DMS153 (cell line): ENCODE measurements around the gene PPP6R1.
"Not testable (repeated sequence)": the region's sequence is repeated elsewhere in the genome, so short reads cannot be mapped to it uniquely, and the experiment has no call there.

Experiments
- DNase-seq: peaks from one replicate; lab custom pipeline; 2025; lab: John Stamatoyannopoulos, UW

PPP6R1 gene

DNA sequence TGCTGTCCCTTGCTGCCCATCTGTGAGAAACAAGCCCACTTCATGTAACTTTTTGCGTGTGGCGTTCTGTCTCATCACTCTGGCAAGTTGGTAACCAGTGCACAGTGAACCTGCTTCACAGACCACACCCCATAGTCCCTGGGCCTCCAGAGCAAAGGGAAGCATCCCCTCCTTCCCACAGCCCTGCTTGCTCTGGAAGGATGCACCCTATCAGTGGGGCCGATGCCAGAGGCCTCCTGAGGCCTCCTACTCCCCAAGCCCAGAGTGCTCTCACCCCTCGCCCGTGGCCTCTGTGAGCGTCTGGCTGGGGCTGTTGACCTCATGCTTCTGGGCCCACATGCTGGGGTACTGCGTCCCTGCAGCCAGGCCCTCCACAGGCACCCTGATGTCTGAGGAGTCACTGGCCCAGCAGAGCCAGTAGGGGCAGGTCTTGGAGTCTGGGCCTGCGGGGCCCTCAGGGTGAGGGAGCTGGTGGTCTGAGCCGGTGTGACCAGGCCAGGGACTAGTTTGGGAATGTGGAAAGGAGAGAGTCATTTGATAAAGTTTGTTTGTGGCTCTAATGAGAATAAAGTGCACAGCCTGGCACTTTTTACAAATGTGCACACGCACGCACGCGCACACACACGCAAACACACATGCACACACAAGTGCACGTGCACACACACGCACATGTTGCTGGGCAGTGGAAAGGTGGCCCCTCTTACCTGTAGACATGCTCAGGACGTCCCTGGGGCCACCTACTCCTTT is 35.4 kb downstream of the PPP6R1 start:
- DNase-seq, result no peak

DNA sequence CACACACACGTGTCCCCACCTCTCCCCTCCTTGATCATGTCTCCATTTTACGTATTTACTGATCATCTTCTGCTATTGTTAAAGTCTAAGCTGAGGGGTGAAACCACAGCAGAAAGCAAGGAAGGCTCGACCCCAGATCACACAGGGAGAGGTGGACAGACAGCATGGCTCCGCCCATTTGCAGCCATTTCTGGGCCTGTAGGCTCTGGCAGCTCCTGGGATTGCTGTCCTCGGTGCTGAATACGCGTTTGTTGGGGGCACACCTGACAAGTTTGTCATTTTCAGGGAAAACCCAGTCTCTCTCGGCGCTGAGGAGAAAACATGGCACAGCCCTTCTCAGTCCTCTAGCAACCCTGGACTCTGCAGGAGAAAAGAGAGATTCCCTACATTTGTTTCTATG is 38.3 kb downstream of the PPP6R1 start:
- DNase-seq, result no peak

DNA sequence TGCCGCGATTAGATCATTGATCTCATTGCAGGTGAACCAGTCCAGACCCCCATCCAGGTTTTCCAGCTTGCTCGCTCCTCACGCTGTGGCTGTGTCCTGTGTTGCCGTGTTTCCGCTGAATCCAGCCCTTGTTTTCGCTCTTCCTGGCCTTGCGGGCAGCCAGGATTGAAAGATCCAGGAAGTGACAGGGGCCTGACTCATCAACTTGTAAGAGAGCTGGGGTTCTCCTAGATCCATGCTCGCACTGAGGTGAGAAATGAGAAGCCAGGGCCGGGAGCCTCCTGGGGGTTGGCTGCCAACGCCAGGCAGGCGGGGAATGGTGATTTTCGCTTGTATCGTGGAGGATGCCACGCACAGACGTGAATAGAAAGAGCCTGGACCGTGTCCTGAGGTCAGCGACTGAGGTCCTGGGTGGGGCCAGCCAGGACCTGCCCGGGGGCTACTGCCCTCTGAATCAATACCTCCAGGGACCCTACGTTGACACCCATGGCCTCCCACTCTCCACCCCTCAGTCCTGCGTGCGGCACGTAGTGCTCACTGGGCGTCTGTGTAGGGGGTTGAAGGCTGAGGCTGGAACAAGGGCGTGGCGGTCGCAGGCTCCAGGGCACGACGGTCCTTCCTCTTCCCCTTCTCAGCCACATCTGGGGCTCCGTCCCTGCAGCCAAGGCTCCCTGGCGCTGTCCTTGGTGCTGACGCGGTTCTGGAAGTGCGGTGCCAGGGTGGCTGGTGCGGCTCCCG is 42.2 kb downstream of the PPP6R1 start:
- DNase-seq, result peak; percentile 98

DNA sequence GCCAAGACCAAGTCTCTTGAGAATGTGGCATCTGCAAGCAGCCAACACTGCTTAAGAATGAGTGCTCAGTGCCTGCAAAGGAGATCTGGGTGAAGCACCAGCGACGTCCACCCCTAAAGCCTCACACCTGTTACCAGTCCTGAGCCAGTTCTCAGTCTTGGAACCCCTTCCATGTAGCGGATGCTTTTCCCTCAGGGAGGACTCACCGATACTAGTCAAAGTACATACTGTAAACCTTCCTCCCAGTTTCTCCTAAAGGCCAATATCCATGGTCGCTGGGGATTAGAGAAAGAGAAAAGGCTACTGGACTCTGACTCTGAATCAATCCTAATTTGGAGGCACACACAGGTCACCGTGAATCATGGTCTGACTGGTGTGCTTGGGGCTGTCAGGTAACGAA is 45.3 kb downstream of the PPP6R1 start:
- DNase-seq, result no peak

DNA sequence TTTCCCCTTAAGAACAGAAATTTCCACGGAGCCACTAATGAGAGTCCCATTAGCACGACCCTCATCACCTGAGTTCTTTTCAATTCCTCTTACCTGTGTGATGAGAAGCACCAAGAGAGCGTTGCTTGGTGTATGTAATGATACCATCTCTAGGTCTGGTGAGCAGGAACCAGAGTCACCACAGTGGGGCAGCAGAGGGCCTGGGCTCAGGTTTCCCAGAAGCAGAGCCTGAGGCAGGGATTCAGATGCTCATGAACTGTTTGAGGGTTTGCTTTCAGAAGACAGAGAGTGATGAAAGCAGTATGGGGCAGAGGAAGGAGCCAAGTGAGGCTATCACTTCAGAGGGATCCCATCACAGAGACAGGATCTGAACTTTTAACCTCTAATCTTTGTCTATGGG is 46.4 kb downstream of the PPP6R1 start:
- peak; percentile 91 for DNase-seq

DNA sequence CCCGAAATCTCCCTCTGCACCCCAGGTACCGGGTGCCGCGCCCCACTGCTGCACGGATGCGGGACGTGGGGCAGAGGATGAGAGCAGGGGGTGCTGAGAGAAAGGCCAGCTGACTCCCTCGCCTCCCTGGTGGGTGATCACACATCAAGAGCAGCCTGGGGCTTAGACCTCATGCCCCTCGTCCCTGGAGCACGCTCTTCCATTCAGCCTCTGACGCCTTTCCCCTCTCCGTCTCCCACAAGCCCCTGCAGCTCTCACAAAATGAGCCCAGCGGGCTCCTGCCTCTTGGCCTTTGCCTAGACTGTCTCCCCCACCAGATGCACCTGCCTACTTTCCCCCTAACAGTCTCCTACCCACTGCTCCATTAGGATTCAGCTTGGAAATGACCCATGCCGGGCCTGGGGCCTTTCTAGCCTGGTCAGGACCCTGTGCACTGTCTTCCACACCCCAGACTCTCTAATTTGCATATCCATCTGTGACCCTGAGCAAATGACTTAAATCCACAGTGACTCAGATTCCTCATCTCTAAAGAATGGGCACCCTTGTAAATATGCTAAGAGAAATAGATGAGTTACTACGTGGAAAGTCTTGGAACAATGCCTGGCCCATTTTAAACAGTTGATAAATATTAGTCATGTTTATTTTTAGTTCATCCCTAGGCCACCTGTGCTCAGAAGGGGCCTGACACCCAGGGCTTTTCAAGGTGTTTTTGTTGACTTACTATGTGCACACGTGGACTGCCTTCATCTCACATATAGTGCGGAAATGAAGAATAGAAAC is 48.9 kb downstream of the PPP6R1 start:
- peak; percentile 93 for DNase-seq

DNA sequence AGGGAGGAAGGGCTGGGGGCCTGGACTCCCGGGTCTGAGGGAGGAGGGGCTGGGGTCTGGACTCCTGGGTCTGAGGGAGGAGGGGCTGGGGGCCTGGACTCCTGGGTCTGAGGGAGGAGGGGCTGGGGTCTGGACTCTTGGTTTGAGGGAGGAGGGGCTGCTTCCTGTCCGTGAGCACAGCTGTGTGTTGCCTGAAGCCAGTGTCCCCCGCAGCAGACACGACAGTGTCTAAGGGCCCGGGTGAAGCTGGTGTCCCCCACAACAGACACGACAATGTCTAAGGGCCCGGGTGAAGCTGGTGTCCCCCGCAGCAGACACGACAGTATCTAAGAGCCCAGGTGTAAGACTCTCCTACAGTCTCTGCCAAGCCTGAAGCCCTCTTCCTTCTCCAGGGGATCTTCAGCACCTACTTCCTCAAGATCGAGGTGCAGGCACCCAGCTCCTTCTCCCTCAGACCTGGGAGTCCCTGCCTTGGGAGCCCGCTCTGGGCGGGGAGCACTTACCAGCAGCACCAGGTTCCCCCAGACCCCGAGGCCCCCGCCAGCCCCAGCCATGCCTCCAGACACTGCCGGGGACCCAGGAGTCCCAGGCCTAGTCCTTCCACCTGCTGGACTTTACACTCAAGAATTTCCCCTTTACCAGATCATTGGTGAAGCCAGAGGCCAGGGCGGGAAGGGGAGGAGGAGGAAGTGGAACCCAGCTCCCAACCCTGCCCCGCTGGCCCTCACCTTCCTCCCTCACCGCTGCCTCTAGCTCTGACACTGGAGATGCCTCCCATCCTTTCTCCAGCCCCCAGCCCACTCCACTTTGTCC is 49.7 kb downstream of the PPP6R1 start, which contains the start of gene PTPRH:
Gene PTPRH, minus strand, starts transcription at position 622 of the 813 bp plus-strand sequence. Its CDS starts 68 bp downstream, at position 554.
- peak; percentile 32 for DNase-seq

DNA sequence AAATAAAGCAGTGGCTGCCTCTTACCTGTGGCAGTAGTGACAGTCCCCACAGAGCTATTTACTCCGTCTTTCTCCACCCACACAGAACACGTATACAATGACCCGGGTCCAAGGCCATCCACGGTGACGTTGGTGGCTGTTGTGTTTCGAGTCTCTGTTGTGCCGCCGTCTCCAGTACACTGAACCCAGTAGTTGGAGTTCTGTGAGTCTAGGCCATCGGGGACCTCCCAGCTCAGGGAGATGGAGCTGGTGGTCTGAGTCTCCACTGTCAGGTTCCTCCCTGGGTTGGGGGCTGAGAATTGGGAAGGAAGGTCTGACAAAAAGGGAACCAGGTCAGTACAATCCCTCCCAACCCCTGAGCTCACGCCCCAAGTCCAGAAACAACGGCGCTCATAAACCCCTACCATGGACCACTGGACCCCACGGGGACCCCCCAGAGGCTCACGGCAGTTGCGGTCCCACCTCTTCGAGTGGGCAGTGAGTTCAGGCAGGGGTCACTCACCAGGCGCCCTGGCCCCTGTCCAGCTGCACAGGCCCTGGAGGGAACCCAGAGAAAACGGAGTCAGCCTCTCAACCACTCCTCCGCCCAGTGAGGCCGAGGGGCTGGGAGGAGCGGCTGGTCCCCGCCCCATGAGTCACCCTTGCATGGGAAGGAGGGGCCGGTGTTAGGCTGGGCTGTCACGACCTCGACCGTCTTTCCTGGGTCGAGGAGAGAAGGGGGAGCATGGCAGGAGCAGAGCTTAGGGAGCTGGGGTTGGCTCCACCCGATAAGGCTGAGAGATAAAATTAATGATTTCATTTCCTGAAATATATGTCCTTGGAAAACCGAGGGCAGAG is 51.9 kb downstream of the PPP6R1 start:
- peak; percentile 76 for DNase-seq

DNA sequence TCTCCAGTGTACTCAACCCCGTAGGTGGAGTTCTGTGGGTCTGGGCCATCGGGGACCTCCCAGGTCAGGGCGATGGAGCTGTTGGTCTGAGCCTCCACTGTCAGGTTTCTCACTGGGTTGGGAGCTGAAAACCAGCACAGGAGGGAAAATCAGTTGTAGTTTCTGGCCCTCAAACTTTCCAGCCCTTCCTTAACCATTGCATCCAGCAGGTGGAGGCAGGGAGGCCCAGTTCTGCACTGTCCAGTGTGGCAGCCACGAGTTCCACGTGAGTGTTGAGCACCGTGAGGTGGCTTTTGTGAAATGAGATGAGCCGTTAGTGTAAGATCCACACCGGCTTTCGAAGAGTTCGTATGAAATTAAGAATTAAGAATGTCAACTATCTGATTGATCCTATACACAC is 56.6 kb downstream of the PPP6R1 start:
- DNase-seq, result not testable (repeated sequence)

DNA sequence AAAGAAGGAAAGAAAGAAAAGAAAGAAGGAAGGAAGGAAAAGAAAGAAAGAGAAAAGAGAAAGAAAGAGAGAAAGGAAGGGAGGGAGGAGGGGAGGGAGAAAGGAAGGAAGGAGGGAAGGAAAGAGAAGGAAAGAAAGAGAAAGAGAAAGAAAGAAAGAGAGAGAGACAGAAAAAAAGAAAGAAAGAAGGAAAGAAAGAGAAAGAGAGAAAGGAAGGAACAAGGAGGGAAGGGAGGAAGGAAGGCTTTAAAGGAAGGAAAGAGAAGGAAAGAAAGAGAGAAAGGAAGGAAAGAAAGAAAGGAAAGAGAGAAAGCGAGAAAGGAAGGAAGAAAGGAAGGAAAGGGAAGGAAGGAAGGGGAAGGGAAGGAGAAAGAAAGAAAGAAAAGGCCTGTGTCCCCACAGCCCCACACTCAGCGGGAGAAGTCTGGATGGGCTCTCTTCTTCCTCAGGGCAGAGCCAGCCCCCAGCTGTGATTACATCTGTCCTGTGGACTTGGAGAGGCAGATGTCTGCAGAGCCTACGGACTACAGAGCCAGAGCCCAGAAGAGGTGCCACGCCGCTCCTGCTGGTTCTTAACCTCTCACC is 59.1 kb downstream of the PPP6R1 start:
- no peak for DNase-seq

DNA sequence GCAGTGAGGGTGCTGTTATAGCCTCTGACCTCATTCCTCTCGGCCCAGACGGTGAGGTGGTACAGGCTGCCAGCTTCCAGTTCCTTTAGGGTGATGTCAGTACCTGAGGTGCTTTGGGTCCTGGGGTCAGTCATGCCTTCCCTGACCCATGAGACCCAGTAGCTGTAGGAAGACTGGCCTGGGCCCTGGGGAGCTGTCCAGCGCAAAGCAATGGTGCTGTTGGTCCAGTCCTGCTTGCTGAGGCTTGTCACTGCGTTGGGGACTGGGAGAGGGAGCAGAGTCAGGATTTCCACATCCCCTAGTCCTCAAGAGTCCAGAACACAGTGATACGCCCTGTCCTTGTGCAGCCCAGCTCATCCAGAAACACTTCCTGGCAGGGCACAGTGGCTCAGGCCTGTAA is 60.2 kb downstream of the PPP6R1 start:
- DNase-seq, result no peak

DNA sequence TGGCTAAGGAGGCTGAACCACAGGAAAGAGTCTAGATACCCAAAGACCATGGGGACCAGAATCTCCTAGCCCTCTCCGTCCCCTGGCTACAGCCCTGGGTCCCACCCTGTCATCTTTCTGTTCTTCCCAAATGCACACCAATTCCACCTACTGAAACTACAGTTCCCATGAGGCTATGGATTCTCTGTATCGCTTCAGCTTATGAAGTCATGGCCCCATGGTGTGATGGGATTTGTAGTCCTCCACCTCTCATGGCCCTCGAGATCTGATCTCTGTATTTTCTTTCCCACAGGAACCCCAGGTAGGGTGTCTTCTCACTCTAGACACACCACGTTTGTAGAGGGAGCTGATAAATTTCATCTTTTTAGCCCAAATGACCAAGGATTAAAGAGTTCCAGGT is 61.3 kb downstream of the PPP6R1 start:
- no peak for DNase-seq

DNA sequence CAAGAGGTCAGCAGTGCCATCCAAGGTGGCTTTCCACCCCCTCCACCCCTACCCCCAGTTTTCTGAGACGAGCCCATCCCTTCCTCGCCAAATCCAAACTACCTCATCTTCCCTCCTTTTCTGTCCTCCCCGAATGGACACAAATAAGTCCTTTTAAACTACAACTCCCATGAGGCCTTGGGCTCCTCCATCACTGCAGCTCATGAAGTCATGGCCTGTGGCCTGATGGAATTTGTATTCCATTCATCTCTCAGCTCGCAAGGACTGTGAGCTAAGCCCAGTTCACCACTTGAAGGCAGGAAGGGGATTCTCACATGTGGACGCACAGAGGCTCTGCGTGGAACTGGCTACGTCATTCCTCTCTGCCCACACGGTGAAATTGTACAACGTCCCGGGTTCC is 62.0 kb downstream of the PPP6R1 start:
- no peak for DNase-seq

DNA sequence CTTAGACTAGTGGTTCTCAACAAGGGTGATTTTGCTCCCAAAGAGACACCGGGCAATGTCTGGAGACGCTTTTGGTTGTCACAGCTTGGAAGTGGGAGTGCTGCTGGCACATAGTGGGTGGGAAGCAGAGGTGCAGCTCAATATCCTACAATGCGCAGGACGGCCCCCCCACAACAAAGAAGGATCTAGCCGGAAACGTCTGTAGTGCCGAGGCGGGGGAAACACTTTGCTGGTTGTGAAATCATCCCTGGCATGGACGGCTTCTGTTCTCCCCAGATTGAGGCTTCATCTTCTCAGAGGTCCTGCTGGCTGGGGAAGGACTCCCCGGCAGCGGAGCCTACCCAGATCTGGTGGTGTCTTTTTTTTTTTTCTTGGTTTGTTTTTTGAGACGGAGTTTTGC is 65.3 kb downstream of the PPP6R1 start:
- DNase-seq, result no peak

DNA sequence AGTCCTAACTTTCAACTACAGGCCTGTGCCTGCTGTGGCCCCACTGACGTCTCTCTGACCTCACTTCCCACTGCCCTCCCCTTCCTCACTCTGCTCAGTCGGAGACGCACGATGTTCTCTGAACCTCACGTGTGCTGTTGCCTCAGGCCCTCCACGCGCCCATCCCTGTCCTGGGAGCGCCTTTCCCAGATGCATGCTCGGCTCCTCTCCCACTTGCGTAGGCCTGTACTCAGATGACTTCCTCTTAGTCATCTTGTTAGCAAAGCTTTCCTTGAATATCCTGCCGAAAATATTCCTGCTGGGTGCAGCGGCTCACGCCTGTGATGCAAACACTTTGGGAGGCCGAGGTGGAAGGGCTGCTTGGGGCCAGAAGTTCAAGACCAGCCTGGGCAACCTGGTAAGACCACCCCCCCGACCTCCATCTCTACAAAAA is 69.4 kb downstream of the PPP6R1 start:
- DNase-seq, result no peak

DNA sequence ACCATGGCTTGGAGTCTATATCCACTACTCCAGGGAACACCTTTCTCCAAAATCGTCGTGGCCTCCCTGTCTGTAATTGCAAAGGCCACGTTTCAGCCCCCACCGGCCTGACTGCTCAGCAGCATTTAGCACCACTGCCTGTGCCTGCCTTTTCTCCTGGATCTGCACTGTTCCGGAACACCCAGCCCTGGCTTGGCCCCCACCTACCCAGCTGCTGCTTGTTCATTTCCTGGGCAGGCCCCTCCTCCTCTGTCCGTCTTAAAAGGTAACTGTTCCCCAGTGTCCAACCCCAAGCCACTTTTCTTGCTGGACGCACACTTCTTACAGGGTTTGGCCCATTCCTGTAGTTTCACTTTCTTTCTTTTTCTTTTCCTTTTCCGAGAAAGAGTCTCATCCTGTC is 70.2 kb downstream of the PPP6R1 start:
- DNase-seq, result no peak

DNA sequence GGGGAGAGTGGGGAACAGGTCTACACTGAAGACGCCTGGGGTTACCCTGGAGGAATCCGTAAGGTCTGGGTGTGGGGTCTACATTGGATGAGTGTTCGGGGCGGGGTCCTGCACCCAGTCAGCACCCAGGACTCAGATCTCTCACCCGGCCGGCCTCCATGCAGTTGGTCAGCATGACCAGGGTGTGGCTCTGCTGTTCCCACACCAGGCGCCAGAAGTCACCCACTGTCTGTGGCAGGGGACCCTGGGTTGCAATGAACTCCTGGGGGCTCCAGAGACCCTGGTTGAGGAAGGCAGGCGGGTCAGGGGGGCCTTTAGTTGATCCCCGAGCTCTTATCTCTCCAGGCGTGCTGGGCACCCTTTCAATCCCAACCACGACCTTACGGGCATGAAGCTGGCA is 72.7 kb downstream of the PPP6R1 start:
- no peak for DNase-seq

DNA sequence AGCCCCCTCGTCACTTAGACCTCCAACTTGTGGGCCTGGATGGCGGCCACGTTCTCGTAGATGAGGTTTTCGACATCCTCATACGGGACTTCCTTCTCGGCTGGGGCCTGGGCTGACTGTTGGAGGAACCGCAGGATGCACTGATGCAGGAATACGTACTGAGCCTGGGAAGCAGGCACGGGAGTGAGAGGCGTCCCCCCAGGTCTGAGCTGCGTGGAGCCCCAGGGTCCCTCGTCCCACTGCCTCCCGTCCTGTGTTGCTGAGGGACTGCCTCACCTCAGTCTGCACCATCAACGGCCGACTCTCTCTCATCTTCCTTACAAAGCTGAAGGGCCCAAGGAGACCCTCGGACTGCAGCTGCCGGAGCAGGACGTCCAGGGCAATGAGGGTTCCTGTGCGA is 77.1 kb downstream of the PPP6R1 start:
- no peak for DNase-seq
